CD14-positive monocyte (primary cell): ENCODE data around the gene DTNBP1. TPM values are rescaled to one million over a fixed set of nuclear protein-coding genes. Genes with fewer than 3 reads are reported as not detected.
A peak's percentile ranks its signal among the peaks of the same experiment; 100 is the strongest.

Experiments
- DNase-seq, 3 donors: peaks; one replicate each; pipeline ENCODE4 v3.0.0-alpha.2; 2011 to 2022
- H2AFZ ChIP-seq: 2 replicates; pipeline ENCODE4 v1.6.0; 2012; ENCODE audit warnings: mild to moderate bottlenecking, low read depth, low read length, inconsistent platforms; ENCODE audit not compliant: insufficient read depth, poor library complexity, severe bottlenecking
- H3K27ac ChIP-seq, 2 donors: 1 replicate in 1 of 2; 2 replicates in 1 of 2; pipeline ENCODE4 v1.5.1; 2012 to 2013; ENCODE audit warnings: low read length in 2 of 2, control low read depth in 1 of 2, inconsistent platforms in 1 of 2, low read depth in 1 of 2, mild to moderate bottlenecking in 1 of 2
- H3K27me3 ChIP-seq, 2 donors: one replicate each; pipeline versions ENCODE4 v1.6.0 to v1.6.1; 2011 to 2013; ENCODE audit warnings: low read length in 2 of 2; ENCODE audit not compliant: control insufficient read depth in 2 of 2, insufficient read depth in 2 of 2
- H3K36me3 ChIP-seq, 2 donors: replicated peaks in 1 of 2; 1 replicate in 1 of 2; 2 replicates in 1 of 2; pipeline versions ENCODE4 v1.5.1 to v1.6.1; 2012 to 2013; ENCODE audit warnings: low read length in 2 of 2, control low read depth in 1 of 2, inconsistent platforms in 1 of 2, mild to moderate bottlenecking in 1 of 2; ENCODE audit not compliant: insufficient read depth in 2 of 2, control insufficient read depth in 1 of 2
- H3K4me1 ChIP-seq, 2 donors: 1 replicate in 1 of 2; 2 replicates in 1 of 2; pipeline versions ENCODE4 v1.5.1 to v1.6.1; 2012 to 2013; ENCODE audit warnings: low read length in 2 of 2, control low read depth in 1 of 2, inconsistent platforms in 1 of 2, mild to moderate bottlenecking in 1 of 2, moderate library complexity in 1 of 2; ENCODE audit not compliant: insufficient read depth in 2 of 2, control insufficient read depth in 1 of 2
- H3K4me2 ChIP-seq: replicated peaks from 2 replicates; pipeline ENCODE3; 2012; ENCODE audit warnings: low read length, moderate library complexity, mild to moderate bottlenecking; ENCODE audit not compliant: poor library complexity, severe bottlenecking; ENCODE audit errors: extremely low read depth
- H3K4me3 ChIP-seq, 3 experiments: fragments of 200-600 bp in 1 of 3; sonication (generic) in 1 of 3; replicated peaks in 1 of 3; 1 replicate in 2 of 3; 2 replicates in 1 of 3; pipeline ENCODE4 v1.5.1; 2011 to 2013; ENCODE audit warnings: low read length in 3 of 3, mild to moderate bottlenecking in 3 of 3, control low read depth in 2 of 3, low read depth in 2 of 3, inconsistent platforms in 1 of 3, moderate library complexity in 1 of 3
- H3K79me2 ChIP-seq: 2 replicates; pipeline ENCODE4 v1.6.0; 2012; ENCODE audit warnings: mild to moderate bottlenecking, control low read depth, inconsistent platforms, low read length, moderate library complexity; ENCODE audit not compliant: insufficient read depth
- H3K9ac ChIP-seq: 2 replicates; pipeline ENCODE4 v1.6.0; 2017; ENCODE audit warnings: low read length, mild to moderate bottlenecking; ENCODE audit not compliant: insufficient read depth, poor library complexity, severe bottlenecking
- H3K9me3 ChIP-seq, 2 donors: replicated peaks in 1 of 2; 1 replicate in 1 of 2; 2 replicates in 1 of 2; pipeline versions ENCODE4 v1.5.1 to v1.6.1; 2012 to 2013; ENCODE audit warnings: low read length in 2 of 2, control low read depth in 1 of 2; ENCODE audit not compliant: control insufficient read depth in 1 of 2, insufficient read depth in 1 of 2
- H4K20me1 ChIP-seq: 2 replicates; pipeline ENCODE4 v1.6.0; 2012; ENCODE audit warnings: mild to moderate bottlenecking, low read length, control low read depth, moderate library complexity; ENCODE audit not compliant: insufficient read depth
- H3K27ac Mint-ChIP-seq, 7 donors: one replicate each; pipeline ENCODE4 v1.8.0; 2020; ENCODE audit warnings: mild to moderate bottlenecking in 7 of 7, mixed read lengths in 7 of 7, moderate library complexity in 6 of 7, inconsistent platforms in 2 of 7
- H3K27me3 Mint-ChIP-seq, 3 donors: one replicate each; pipeline ENCODE4 v1.8.0; 2021 to 2022; ENCODE audit warnings: low read depth in 3 of 3, mild to moderate bottlenecking in 3 of 3, mixed read lengths in 3 of 3, moderate library complexity in 3 of 3, inconsistent platforms in 1 of 3
- H3K36me3 Mint-ChIP-seq, 2 donors: one replicate each; pipeline ENCODE4 v1.8.0; 2020; ENCODE audit warnings: mixed read lengths in 2 of 2, inconsistent platforms in 1 of 2, mild to moderate bottlenecking in 1 of 2
- H3K4me1 Mint-ChIP-seq: one replicate; pipeline ENCODE4 v1.8.0; 2020; ENCODE audit warnings: mild to moderate bottlenecking, mixed read lengths
- H3K4me3 Mint-ChIP-seq, 2 donors: one replicate each; pipeline ENCODE4 v1.8.0; 2020; ENCODE audit warnings: mild to moderate bottlenecking in 2 of 2, mixed read lengths in 2 of 2, moderate library complexity in 1 of 2
- H3K9me3 Mint-ChIP-seq, 7 donors: one replicate each; pipeline ENCODE4 v1.8.0; 2020 to 2022; ENCODE audit warnings: mixed read lengths in 7 of 7, mild to moderate bottlenecking in 6 of 7, moderate library complexity in 6 of 7, inconsistent platforms in 2 of 7
- CTCF ChIP-seq: fragments of 200-600 bp; IDR thresholded peaks from one replicate; pipeline ENCODE4 v1.8.0; 2022; ENCODE audit warnings: antibody characterized with exemption, mild to moderate bottlenecking
- WGBS: methylation state at CpG from one replicate; pipeline ENCODE4 v1.1.5; 2013; ENCODE audit warnings: missing lambda C conversion rate; ENCODE audit not compliant: insufficient coverage; 5-methylcytosine and 5-hydroxymethylcytosine counted together
- intact Hi-C, 2 donors: fragments of 100-400 bp; cut with micrococcal nuclease; formaldehyde crosslinking; loops; one replicate each; pipeline versions ENCODE4 v1.15.0 to v1.15.1; 2023
- polyA plus RNA-seq, 3 donors: library from polyadenylated mRNA; depleted of rRNA in 1 of 3; unstranded in 2 of 3; stranded (reverse) in 1 of 3; fragments of 300-500 nt in 2 of 3; fragments of >200 nt in 1 of 3; fragmentation: Illumina TruSeq in 2 of 3; gene quantifications; 1 replicate in 2 of 3; 2 replicates in 1 of 3; pipeline ENCODE4 v1.2.3, GENCODE V29; 2012 to 2021

Gene DTNBP1
- polyA plus RNA-seq, 3 donors, result 19.7 to 26.9 (median 20.5) TPM

GRCh38 chr6:15691250-15691869, 28.5 kb upstream of the DTNBP1 start:
- no peaks in the 10 kb centered on the region for H3K79me2 ChIP-seq
- H3K4me1 Mint-ChIP-seq, result peaks cover 25% of the 10 kb centered on the region
- H3K27ac Mint-ChIP-seq, result peak overlapping the region in 6 of 7 donors; percentile 0 to 96 (median 53)
- no peaks in the 10 kb centered on the region for H3K27me3 Mint-ChIP-seq
- peaks cover 23 to 24% of the 10 kb centered on the region in 2 donors for H3K4me1 ChIP-seq
- no peaks in the 10 kb centered on the region for H3K36me3 Mint-ChIP-seq
- TF ChIP-seq CTCF, result peak; percentile 100
- H3K27ac ChIP-seq, result peak overlapping the region in 1 of 2 donors; percentile 50
- peak overlapping the region; percentile 42 for H2AFZ ChIP-seq
- peak; percentile 84 to 90 (median 88) for DNase-seq
- H3K27me3 ChIP-seq, result no peaks in the 10 kb centered on the region
- 45% methylated on average over 10 of the region's 23 CpGs for WGBS
- H3K9me3 Mint-ChIP-seq, result peaks cover 0 to 2% (median 0%) of the 10 kb centered on the region in 7 donors
- H3K36me3 ChIP-seq, result no peaks in the 10 kb centered on the region
- H3K4me3 Mint-ChIP-seq, result peak overlapping the region in 1 of 2 donors; percentile 35
- H3K9me3 ChIP-seq, result no peaks in the 10 kb centered on the region
- H3K9ac ChIP-seq, result no peak overlapping the region
- no peak overlapping the region for H3K4me3 ChIP-seq
- H4K20me1 ChIP-seq, result no peaks in the 10 kb centered on the region
- intact Hi-C loops, result loop anchor here (1.0 to 10.0 kb wide), 5 partner anchors 433 to 515 kb away; partner anchors contain the start of gene MYLIP (in 2 of the 2)
- peak overlapping the region; percentile 28 for H3K4me2 ChIP-seq

GRCh38 chr6:15690510-15690909, 27.7 kb upstream of the DTNBP1 start:
- intact Hi-C loops, result loop anchor here (2.0 to 10.0 kb wide), 4 partner anchors 434 to 516 kb away; partner anchors contain the start of gene MYLIP (in 2 of the 2)
- no peak for DNase-seq
- Mint-ChIP-seq H3K27me3 (no peaks in the 10 kb centered on the region), H3K4me3 (peak overlapping the region in 1 of 2 donors; percentile 65), H3K36me3 (no peaks in the 10 kb centered on the region), H3K27ac (peak overlapping the region; percentile 42 to 96 (median 87)), H3K9me3 (peaks cover 0 to 2% (median 0%) of the 10 kb centered on the region in 7 donors), H3K4me1 (peaks cover 25% of the 10 kb centered on the region)
- H3K4me2 ChIP-seq, result peak overlapping the region; percentile 47
- no peak overlapping the region for H2AFZ ChIP-seq
- H3K27ac ChIP-seq, result peak overlapping the region; percentile 50 to 65
- no peaks in the 10 kb centered on the region for H4K20me1 ChIP-seq
- no peak overlapping the region for H3K4me3 ChIP-seq
- H3K36me3 ChIP-seq, result no peaks in the 10 kb centered on the region
- H3K9me3 ChIP-seq, result no peaks in the 10 kb centered on the region
- no peak for TF ChIP-seq CTCF
- H3K4me1 ChIP-seq, result peaks cover 23 to 24% of the 10 kb centered on the region in 2 donors
- H3K9ac ChIP-seq, result no peak overlapping the region
- H3K79me2 ChIP-seq, result no peaks in the 10 kb centered on the region
- no peaks in the 10 kb centered on the region for H3K27me3 ChIP-seq
